LNCAP (cell line): Measurements from ENCODE around the gene SRRT.
A peak's percentile ranks its signal among the peaks of the same experiment; 100 is the strongest.

ENCODE experiments used
- CTCF ChIP-seq: fragments of 450-650 bp; IDR thresholded peaks from 2 replicates; pipeline ENCODE4 v1.5.1; 2017; ENCODE audit warnings: mild to moderate bottlenecking

SRRT gene

GRCh38 chr7:100895956-100896731 lies 21.2 kb downstream of the SRRT start:
- no peak for TF ChIP-seq CTCF

GRCh38 chr7:100896732-100897608 lies 22.1 kb downstream of the SRRT start:
- peak; percentile 89 for TF ChIP-seq CTCF

GRCh38 chr7:100897772-100898454 lies 23.0 kb downstream of the SRRT start:
- TF ChIP-seq CTCF = no peak

GRCh38 chr7:100899432-100899831 lies 24.5 kb downstream of the SRRT start:
- TF ChIP-seq CTCF = no peak

- TF ChIP-seq CTCF = no peak
These were observed 26.1 kb downstream of the SRRT start for GRCh38 chr7:100900978-100901377.

- no peak for TF ChIP-seq CTCF
These were observed 27.0 kb downstream of the SRRT start for GRCh38 chr7:100901921-100902332.

- no peak for TF ChIP-seq CTCF
These were observed 27.7 kb downstream of the SRRT start for GRCh38 chr7:100902638-100903037.
